IMR-90 (cell line): ENCODE data around the gene GRIFIN.

Experiments
- CEBPB ChIP-seq: IDR thresholded peaks from 2 replicates; pipeline ENCODE4 v1.6.1; 2012; ENCODE audit warnings: low read depth, low read length, improper control_type of control experiment
- MAFK ChIP-seq: IDR thresholded peaks from 2 replicates; pipeline ENCODE4 v1.6.1; 2012; ENCODE audit warnings: low read depth, low read length, improper control_type of control experiment
- MAZ ChIP-seq: IDR thresholded peaks from 2 replicates; pipeline ENCODE4 v1.6.1; 2012; ENCODE audit warnings: low read depth, mild to moderate bottlenecking, low read length, improper control_type of control experiment, moderate library complexity, borderline replicate concordance
- NFE2L2 ChIP-seq: fragments of 150-350 bp; IDR thresholded peaks from 2 replicates; pipeline ENCODE4 v1.6.1; 2016; ENCODE audit warnings: low read depth, mild to moderate bottlenecking, low read length
- POLR2A ChIP-seq: IDR thresholded peaks from 2 replicates; pipeline ENCODE4 v1.6.1; 2012; ENCODE audit warnings: mild to moderate bottlenecking, low read depth, low read length
- SMC3 ChIP-seq: fragments of 150-350 bp; IDR thresholded peaks from 2 replicates; pipeline ENCODE4 v1.6.1; 2016; ENCODE audit warnings: low read depth, mild to moderate bottlenecking, antibody characterized with exemption, low read length, moderate library complexity
- TF ChIP-seq, protein P1 (sequence below): conservative IDR thresholded peaks from 2 replicates; pipeline ENCODE4 v1.5.1; 2012; ENCODE audit warnings: mild to moderate bottlenecking, low read depth, low read length, improper control_type of control experiment
- TF ChIP-seq, protein P2 (sequence below): fragments of 150-350 bp; IDR thresholded peaks from 2 replicates; pipeline ENCODE4 v1.6.1; 2017; ENCODE audit warnings: mild to moderate bottlenecking, antibody characterized with exemption, low read length, low read depth
- TF ChIP-seq, protein P3 (sequence below): fragments of 150-350 bp; IDR thresholded peaks from 2 replicates; pipeline ENCODE4 v1.6.1; 2016; ENCODE audit warnings: low read depth, mild to moderate bottlenecking, low read length, moderate library complexity, borderline replicate concordance

DNA sequence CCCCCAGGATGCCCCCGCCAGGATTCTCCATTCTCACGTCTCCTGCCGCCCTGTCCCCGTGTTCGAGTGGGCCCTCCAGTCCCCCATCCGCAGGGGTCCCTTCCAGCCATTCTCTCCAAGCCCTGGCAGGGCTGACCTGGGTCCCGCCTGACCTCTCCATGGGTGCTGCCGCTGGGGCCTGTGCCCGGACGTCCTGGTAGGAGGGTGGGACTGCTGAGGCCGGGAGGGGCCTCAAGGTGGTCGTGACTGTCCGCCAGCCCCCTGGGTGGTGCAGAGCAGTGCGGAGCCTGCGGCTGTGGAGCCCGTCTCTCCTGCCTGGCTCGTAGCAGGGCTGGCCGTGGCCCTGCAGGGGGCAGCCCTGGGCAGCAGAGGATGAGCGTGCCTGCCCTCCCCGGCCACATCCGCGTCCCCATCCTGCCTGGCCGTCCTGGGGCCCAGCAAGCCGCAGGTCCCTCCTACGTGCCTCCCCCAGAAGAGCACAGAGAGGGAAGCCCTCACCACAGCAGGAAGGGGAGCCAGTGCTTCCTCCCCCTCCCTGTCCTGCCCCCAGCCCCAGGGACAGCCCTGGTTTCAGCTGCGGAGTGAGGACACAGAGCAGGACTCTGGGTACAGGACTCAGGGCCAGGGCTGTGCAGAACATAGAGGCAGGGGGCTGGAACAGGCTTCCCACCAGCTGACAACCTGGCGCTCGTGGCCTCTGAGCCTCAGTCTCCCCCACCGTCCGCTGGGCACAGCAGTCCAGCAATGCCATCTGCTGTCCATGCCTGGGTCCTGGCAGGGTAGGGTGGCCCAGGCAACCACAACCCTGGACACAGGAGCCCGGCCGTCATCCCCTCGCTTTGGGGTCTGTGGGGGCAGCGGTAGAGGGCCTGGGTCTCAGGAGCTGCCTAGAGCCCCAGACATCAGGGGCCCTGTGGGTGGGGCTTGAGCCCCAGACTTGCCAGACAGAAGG lies 1.5 kb upstream of the GRIFIN start:
- TF ChIP-seq, protein P1, sequence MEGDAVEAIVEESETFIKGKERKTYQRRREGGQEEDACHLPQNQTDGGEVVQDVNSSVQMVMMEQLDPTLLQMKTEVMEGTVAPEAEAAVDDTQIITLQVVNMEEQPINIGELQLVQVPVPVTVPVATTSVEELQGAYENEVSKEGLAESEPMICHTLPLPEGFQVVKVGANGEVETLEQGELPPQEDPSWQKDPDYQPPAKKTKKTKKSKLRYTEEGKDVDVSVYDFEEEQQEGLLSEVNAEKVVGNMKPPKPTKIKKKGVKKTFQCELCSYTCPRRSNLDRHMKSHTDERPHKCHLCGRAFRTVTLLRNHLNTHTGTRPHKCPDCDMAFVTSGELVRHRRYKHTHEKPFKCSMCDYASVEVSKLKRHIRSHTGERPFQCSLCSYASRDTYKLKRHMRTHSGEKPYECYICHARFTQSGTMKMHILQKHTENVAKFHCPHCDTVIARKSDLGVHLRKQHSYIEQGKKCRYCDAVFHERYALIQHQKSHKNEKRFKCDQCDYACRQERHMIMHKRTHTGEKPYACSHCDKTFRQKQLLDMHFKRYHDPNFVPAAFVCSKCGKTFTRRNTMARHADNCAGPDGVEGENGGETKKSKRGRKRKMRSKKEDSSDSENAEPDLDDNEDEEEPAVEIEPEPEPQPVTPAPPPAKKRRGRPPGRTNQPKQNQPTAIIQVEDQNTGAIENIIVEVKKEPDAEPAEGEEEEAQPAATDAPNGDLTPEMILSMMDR, result peak; percentile 85
- TF ChIP-seq MAFK (no peak), CEBPB (no peak), NFE2L2 (no peak), POLR2A (no peak), MAZ (peak; percentile 48; the same call in 1 of the 2 replicates), SMC3 (peak; percentile 76)
- TF ChIP-seq, protein P2, sequence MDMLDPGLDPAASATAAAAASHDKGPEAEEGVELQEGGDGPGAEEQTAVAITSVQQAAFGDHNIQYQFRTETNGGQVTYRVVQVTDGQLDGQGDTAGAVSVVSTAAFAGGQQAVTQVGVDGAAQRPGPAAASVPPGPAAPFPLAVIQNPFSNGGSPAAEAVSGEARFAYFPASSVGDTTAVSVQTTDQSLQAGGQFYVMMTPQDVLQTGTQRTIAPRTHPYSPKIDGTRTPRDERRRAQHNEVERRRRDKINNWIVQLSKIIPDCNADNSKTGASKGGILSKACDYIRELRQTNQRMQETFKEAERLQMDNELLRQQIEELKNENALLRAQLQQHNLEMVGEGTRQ, result no peak
- TF ChIP-seq, protein P3, sequence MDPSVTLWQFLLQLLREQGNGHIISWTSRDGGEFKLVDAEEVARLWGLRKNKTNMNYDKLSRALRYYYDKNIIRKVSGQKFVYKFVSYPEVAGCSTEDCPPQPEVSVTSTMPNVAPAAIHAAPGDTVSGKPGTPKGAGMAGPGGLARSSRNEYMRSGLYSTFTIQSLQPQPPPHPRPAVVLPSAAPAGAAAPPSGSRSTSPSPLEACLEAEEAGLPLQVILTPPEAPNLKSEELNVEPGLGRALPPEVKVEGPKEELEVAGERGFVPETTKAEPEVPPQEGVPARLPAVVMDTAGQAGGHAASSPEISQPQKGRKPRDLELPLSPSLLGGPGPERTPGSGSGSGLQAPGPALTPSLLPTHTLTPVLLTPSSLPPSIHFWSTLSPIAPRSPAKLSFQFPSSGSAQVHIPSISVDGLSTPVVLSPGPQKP, result no peak
